MM.1S (cell line): ENCODE data around the gene NDUFB8.

Experiments used
- DNase-seq: peaks from one replicate; pipeline ENCODE4 v3.0.0-alpha.2; 2015
- H2AFZ ChIP-seq: fragments of 300-600 bp; sonication (generic); 2 replicates; pipeline ENCODE4 v1.6.0; 2016; ENCODE audit warnings: antibody characterized with exemption, low read length
- H3F3A ChIP-seq: fragments of 300-600 bp; sonication (generic); 2 replicates; pipeline ENCODE4 v1.6.1; 2016; ENCODE audit warnings: mild to moderate bottlenecking, antibody characterized with exemption, low read length, moderate library complexity, mixed read lengths; ENCODE audit not compliant: insufficient read depth
- H3K27ac ChIP-seq: fragments of 300-600 bp; sonication (generic); 2 replicates; pipeline ENCODE4 v1.5.1; 2016; ENCODE audit warnings: mild to moderate bottlenecking, low read length
- H3K27me3 ChIP-seq: fragments of 300-600 bp; sonication (generic); replicated peaks from 2 replicates; pipeline ENCODE4 v1.6.0; 2016; ENCODE audit warnings: low read length; ENCODE audit not compliant: insufficient read depth
- H3K36me3 ChIP-seq: fragments of 300-600 bp; sonication (generic); replicated peaks from 2 replicates; pipeline ENCODE4 v1.6.1; 2016; ENCODE audit warnings: mild to moderate bottlenecking, low read length, mixed read lengths; ENCODE audit not compliant: insufficient read depth
- H3K4me1 ChIP-seq: fragments of 300-600 bp; sonication (generic); 2 replicates; pipeline ENCODE4 v1.6.1; 2016; ENCODE audit warnings: low read length, mixed read lengths
- H3K4me2 ChIP-seq: fragments of 300-600 bp; sonication (generic); 2 replicates; pipeline ENCODE4 v1.6.0; 2016; ENCODE audit warnings: low read depth, low read length
- H3K4me3 ChIP-seq: fragments of 300-600 bp; sonication (generic); 2 replicates; pipeline ENCODE4 v1.5.1; 2016; ENCODE audit warnings: low read length, mixed read lengths
- H3K79me2 ChIP-seq: fragments of 300-600 bp; sonication (generic); 2 replicates; pipeline ENCODE4 v1.6.1; 2016; ENCODE audit warnings: mixed run types, low read length, mixed read lengths
- H3K9ac ChIP-seq: fragments of 300-600 bp; sonication (generic); 2 replicates; pipeline ENCODE4 v1.6.1; 2016; ENCODE audit warnings: low read length, mixed read lengths
- H3K9me2 ChIP-seq: fragments of 300-600 bp; sonication (generic); replicated peaks from 2 replicates; pipeline ENCODE4 v1.6.1; 2016; ENCODE audit warnings: mild to moderate bottlenecking, low read length, mixed read lengths; ENCODE audit not compliant: insufficient read depth
- H3K9me3 ChIP-seq: fragments of 300-600 bp; sonication (generic); replicated peaks from 2 replicates; pipeline ENCODE4 v1.6.1; 2016; ENCODE audit warnings: mild to moderate bottlenecking, low read length, mixed read lengths; ENCODE audit not compliant: insufficient read depth
- H4K20me1 ChIP-seq: fragments of 300-600 bp; sonication (generic); 2 replicates; pipeline ENCODE4 v1.6.1; 2016; ENCODE audit warnings: mild to moderate bottlenecking, low read length, moderate library complexity, mixed read lengths; ENCODE audit not compliant: insufficient read depth
- EZH2 ChIP-seq: fragments of 300-600 bp; sonication (generic); optimal IDR thresholded peaks from 2 replicates; pipeline ENCODE3; 2017; ENCODE audit warnings: low read depth, mild to moderate bottlenecking, antibody characterized with exemption, low read length, mixed read lengths
- EZH2phosphoT487 ChIP-seq: fragments of 300-600 bp; sonication (generic); IDR thresholded peaks from 2 replicates; pipeline ENCODE4 v1.6.1; 2018; ENCODE audit warnings: antibody characterized with exemption, low read length
- TF ChIP-seq, protein P1 (sequence below): fragments of 300-600 bp; sonication (generic); IDR thresholded peaks from 2 replicates; pipeline ENCODE4 v1.5.1; 2016; ENCODE audit warnings: antibody characterized with exemption, low read length, mixed read lengths

The NDUFB8 gene

DNA sequence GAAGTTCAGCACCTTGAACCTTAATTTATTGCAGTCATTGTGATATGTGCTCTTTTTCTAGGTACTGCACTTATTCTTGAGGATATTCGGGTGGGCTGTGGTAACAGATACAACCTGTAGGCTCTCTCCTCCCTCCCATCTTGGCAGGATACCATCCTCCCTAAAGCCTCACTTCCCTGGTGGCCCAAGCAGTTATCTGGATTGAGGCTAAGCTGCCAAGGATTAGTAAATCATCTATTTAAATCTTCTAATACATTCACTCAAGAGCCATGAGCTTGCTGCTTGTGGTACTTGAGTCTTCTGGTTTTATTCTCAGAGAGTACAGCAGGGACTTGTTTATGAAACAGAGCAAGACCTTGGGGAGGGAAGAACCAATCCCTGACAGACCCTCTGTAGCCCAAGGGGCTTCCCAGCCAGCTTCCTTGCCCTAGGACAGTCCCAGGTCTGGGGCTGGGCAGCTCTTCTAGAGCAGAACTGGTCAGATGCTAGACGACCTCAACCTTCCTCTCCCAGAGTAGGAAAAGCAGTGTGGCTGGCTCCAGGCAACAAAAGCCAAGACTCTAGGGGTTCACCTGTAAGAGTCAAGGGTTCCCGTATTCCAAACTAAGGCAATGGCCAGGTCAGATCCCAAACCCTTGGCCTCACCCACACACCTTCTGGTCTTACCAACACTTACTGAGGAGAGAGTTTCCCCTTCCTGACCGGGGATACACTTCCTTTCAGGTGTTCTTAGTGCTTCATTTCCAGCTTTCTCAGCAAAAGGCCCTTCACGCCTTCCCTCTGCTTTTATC, 45.6 kb downstream of the NDUFB8 start:
- Histone ChIP-seq H3K27me3 (peaks cover 11% of the 10 kb centered on the region), H3K4me1 (no peaks in the 10 kb centered on the region)

DNA sequence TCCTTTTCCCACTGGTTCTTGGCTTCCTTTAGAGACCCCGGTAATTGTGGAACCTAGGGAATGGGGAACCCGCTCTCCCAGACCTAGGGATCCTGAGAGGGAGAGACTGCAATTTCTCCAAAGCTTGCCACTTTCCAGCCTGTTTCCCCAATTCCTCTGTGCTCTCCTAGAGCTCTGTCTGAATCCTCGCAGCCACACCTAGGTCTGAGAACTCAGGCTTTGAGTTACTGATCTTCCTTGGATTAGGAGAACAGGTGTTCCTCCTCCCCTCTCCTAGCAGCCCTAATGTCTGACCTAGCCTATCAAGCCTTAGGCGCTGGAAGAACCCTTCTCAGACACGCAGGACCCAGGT, 46.9 kb downstream of the NDUFB8 start:
- H2AFZ ChIP-seq, result peak overlapping the region; percentile 79; the same call in 1 of the 2 replicates
- H4K20me1 ChIP-seq, result no peaks in the 10 kb centered on the region
- H3K79me2 ChIP-seq, result no peaks in the 10 kb centered on the region
- peaks cover 11% of the 10 kb centered on the region for H3K27me3 ChIP-seq
- no peaks in the 10 kb centered on the region for H3K4me1 ChIP-seq
- H3F3A ChIP-seq, result peaks cover 11% of the 10 kb centered on the region; the same call in 1 of the 2 replicates
- DNase-seq, result no peak
- no peaks in the 10 kb centered on the region for H3K36me3 ChIP-seq
- TF ChIP-seq EZH2phosphoT487, result no peak
- no peak for TF ChIP-seq EZH2
- TF ChIP-seq, protein P1, sequence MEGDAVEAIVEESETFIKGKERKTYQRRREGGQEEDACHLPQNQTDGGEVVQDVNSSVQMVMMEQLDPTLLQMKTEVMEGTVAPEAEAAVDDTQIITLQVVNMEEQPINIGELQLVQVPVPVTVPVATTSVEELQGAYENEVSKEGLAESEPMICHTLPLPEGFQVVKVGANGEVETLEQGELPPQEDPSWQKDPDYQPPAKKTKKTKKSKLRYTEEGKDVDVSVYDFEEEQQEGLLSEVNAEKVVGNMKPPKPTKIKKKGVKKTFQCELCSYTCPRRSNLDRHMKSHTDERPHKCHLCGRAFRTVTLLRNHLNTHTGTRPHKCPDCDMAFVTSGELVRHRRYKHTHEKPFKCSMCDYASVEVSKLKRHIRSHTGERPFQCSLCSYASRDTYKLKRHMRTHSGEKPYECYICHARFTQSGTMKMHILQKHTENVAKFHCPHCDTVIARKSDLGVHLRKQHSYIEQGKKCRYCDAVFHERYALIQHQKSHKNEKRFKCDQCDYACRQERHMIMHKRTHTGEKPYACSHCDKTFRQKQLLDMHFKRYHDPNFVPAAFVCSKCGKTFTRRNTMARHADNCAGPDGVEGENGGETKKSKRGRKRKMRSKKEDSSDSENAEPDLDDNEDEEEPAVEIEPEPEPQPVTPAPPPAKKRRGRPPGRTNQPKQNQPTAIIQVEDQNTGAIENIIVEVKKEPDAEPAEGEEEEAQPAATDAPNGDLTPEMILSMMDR, result no peak
- H3K9me3 ChIP-seq, result no peaks in the 10 kb centered on the region
- no peak overlapping the region for H3K27ac ChIP-seq
- H3K4me3 ChIP-seq, result peak overlapping the region; percentile 71
- H3K9me2 ChIP-seq, result no peaks in the 10 kb centered on the region
- peak overlapping the region; percentile 99 for H3K4me2 ChIP-seq
- H3K9ac ChIP-seq, result peak overlapping the region; percentile 45; the same call in 1 of the 2 replicates

More for the DNA sequence above, 45.6 kb downstream of the NDUFB8 start:
- TF ChIP-seq EZH2phosphoT487 (no peak), EZH2 (no peak)
- TF ChIP-seq, protein P1, result no peak
- Histone ChIP-seq H3K36me3 (no peaks in the 10 kb centered on the region), H3K79me2 (no peaks in the 10 kb centered on the region), H3F3A (peaks cover 11% of the 10 kb centered on the region; the same call in 1 of the 2 replicates), H3K4me2 (no peak overlapping the region), H3K4me3 (no peak overlapping the region), H3K27ac (no peak overlapping the region), H3K9me3 (no peaks in the 10 kb centered on the region), H2AFZ (no peak overlapping the region), H4K20me1 (no peaks in the 10 kb centered on the region), H3K9me2 (no peaks in the 10 kb centered on the region), H3K9ac (no peak overlapping the region)
- no peak for DNase-seq

DNA sequence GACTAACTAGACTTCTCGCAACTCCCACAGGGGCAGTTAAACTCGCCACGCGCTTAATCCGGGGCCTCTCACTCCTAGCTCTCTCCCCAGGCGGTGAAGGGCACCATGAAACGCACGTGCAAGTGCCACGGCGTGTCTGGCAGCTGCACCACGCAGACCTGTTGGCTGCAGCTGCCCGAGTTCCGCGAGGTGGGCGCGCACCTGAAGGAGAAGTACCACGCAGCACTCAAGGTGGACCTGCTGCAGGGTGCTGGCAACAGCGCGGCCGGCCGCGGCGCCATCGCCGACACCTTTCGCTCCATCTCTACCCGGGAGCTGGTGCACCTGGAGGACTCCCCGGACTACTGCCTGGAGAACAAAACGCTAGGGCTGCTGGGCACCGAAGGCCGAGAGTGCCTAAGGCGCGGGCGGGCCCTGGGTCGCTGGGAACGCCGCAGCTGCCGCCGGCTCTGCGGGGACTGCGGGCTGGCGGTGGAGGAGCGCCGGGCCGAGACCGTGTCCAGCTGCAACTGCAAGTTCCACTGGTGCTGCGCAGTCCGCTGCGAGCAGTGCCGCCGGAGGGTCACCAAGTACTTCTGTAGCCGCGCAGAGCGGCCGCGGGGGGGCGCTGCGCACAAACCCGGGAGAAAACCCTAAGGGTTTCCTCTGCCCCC, 47.4 kb downstream of the NDUFB8 start:
- peak overlapping the region; percentile 71 for H3K4me3 ChIP-seq
- peak overlapping the region; percentile 79 for H2AFZ ChIP-seq
- H3K27ac ChIP-seq, result no peak overlapping the region
- no peaks in the 10 kb centered on the region for H3K9me2 ChIP-seq
- peak overlapping the region; percentile 45; the same call in 1 of the 2 replicates for H3K9ac ChIP-seq
- peaks cover 11% of the 10 kb centered on the region; the same call in 1 of the 2 replicates for H3F3A ChIP-seq
- H3K27me3 ChIP-seq, result peaks cover 11% of the 10 kb centered on the region
- no peaks in the 10 kb centered on the region for H3K79me2 ChIP-seq
- peak; percentile 78 for DNase-seq
- TF ChIP-seq, protein P1, result peak; percentile 89
- TF ChIP-seq EZH2, result no peak
- no peak for TF ChIP-seq EZH2phosphoT487
- H3K4me1 ChIP-seq, result no peaks in the 10 kb centered on the region
- peak overlapping the region; percentile 99 for H3K4me2 ChIP-seq
- H4K20me1 ChIP-seq, result no peaks in the 10 kb centered on the region
- no peaks in the 10 kb centered on the region for H3K9me3 ChIP-seq
- no peaks in the 10 kb centered on the region for H3K36me3 ChIP-seq
